OCI-LY7 (cell line): ENCODE measurements around the gene GPATCH3.

Experiments
- EZH2phosphoT487 ChIP-seq: fragments of 200-600 bp; sonication (generic); IDR thresholded peaks from 2 replicates; pipeline ENCODE4 v1.6.1; 2018; ENCODE audit warnings: low read depth, borderline replicate concordance, mild to moderate bottlenecking, mixed run types, antibody characterized with exemption, low read length, moderate library complexity, mixed read lengths
- TF ChIP-seq, protein P1 (sequence below): fragments of 200-600 bp; sonication (generic); conservative IDR thresholded peaks from 2 replicates; pipeline ENCODE4 v1.5.1; 2014; ENCODE audit warnings: mild to moderate bottlenecking, antibody characterized with exemption, low read length, moderate library complexity, mixed read lengths

GRCh38 chr1:26913389-26913753, 13.1 kb upstream of the GPATCH3 start:
- TF ChIP-seq, protein P1, sequence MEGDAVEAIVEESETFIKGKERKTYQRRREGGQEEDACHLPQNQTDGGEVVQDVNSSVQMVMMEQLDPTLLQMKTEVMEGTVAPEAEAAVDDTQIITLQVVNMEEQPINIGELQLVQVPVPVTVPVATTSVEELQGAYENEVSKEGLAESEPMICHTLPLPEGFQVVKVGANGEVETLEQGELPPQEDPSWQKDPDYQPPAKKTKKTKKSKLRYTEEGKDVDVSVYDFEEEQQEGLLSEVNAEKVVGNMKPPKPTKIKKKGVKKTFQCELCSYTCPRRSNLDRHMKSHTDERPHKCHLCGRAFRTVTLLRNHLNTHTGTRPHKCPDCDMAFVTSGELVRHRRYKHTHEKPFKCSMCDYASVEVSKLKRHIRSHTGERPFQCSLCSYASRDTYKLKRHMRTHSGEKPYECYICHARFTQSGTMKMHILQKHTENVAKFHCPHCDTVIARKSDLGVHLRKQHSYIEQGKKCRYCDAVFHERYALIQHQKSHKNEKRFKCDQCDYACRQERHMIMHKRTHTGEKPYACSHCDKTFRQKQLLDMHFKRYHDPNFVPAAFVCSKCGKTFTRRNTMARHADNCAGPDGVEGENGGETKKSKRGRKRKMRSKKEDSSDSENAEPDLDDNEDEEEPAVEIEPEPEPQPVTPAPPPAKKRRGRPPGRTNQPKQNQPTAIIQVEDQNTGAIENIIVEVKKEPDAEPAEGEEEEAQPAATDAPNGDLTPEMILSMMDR = no peak
- TF ChIP-seq EZH2phosphoT487 = no peak
